NCI-H146 treated with DMSO at 0.1 percent for 48 hours (cell line): ENCODE measurements around the gene ERC1.
"Not testable (repeated sequence)": the region's sequence is repeated elsewhere in the genome, so short reads cannot be mapped to it uniquely, and the experiment has no call there.

ENCODE experiments used
- DNase-seq: peaks from one replicate; lab custom pipeline; 2025; ENCODE audit not compliant: unreplicated experiment; lab: John Stamatoyannopoulos, UW

Gene ERC1

DNA sequence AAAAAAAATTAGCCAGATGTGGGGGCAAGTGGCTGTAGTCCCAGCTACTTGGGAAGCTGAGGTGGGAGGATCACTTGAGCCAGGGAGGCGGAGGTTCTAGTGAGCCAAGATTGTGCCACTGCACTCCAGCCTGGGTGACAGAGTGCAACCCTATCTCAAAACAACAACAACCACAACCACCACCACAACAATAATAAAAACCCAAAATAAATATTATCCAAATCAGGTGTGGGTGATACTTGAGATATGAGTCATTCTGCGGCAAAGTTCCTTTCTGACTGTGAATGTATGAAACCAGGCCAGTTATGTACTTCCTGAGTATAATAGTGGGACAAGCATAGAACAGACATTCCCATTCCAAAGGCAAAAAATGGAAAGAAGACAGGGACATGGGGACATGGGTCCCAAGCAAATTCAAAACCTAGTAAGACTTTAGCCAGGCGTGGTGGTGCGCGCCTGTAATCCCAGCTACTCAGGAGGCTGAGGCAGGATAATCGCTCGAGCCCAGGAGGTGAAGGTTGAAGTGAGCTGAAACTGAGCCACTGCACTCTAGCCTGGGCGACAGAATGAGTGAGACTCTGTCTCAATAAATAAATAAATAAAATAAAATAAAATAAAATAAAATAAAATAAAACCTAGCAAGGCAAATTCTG lies 9.7 kb upstream of the ERC1 start:
- no peak for DNase-seq

DNA sequence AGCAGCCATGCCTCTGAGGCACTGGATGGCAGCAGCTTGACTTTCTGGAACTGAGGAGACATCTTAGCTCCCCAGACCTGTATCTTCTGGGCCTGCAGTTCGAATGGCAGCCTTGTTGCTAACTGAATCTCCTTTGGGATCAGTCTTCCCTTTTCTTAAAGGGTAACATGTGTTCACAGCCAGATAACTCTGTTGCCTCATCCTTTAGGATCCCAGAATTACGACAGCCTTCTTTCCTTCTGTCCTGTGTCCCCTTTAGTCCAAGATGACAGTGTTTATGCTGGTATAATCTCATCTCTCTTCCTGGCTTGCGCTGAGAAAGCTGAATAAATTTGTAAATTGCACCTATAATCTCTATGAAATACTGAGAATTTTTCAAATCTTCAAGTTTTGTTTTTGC lies 9.1 kb upstream of the ERC1 start:
- no peak for DNase-seq

DNA sequence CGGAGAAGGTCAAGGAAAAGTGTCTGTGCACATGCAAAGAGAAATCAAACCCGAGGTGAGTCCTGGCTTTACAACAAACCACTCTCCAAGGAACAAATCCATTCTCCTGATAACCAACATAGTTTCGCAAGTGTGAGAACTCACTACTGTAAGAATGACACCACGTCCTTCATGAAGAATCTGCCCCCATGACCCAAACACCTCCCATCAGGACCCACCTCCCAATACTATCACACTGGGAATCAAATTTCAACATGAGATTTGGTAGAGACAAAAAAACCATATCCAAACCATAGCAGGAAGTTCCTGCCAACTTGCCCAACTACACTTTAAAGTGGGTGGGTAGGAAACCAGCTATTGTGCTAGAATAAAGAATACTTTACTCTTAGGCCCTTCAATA lies 2.4 kb upstream of the ERC1 start:
- no peak for DNase-seq

DNA sequence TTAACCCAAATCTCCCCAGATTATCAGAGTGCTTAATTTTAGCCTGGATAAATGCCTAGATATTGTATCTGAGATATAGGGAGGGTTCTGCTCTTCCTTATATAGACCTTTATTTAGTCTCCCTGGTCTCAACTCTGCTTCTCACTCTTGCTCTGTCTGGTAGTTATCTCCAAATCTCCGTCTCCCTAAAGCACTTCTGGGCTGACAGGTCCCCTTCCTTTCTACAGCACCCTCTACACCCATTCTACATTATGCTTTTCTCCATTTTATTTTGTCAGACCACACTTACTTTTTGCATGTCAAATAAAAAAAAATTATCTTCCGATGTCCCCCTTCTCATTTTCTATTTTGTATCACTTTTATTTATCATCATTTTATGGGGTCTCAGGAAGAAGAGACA lies 2.0 kb upstream of the ERC1 start:
- no peak for DNase-seq

DNA sequence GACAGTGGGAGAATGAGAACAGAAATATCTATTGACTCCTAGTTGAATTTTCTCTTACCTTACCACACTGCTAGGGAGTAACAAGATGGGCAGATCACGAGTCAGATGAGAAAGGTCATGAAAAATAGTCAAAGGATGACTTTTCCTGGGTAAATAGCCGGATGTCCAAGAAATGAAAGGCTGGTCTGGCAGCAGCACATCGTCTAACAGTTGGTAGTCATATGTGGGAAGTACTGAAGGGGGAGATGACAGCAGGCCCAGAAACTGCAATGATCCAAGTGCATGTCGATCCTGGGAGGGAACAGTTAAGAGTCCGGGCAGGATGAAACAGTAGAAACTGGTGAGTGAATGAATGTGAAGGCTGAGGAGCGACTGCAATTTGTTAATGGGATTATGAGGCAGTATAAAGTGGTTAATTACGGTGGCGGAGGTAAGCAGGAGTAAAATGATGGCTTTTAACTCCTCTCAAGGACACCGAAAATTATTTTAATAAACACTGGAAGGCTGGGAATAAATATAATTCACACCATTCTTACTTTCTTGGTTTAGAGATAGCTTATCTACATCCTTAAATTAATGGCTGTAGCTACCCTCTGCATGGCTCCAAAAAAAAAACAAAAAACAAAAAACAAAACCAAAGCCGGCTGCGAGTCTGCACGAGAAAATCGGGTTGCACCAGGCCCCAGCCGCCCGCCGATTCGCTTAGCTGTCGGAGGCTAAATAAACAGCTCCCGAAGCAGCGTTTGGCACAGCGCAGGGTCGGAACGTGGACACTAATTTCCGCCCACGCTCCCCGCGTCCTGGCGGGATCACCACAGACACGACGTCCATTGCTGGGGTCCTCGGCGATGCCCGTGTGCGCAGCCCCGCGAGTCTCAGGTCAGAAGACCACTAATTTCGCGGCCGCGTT lies 1.0 kb upstream of the ERC1 start:
- DNase-seq: peak; percentile 66

DNA sequence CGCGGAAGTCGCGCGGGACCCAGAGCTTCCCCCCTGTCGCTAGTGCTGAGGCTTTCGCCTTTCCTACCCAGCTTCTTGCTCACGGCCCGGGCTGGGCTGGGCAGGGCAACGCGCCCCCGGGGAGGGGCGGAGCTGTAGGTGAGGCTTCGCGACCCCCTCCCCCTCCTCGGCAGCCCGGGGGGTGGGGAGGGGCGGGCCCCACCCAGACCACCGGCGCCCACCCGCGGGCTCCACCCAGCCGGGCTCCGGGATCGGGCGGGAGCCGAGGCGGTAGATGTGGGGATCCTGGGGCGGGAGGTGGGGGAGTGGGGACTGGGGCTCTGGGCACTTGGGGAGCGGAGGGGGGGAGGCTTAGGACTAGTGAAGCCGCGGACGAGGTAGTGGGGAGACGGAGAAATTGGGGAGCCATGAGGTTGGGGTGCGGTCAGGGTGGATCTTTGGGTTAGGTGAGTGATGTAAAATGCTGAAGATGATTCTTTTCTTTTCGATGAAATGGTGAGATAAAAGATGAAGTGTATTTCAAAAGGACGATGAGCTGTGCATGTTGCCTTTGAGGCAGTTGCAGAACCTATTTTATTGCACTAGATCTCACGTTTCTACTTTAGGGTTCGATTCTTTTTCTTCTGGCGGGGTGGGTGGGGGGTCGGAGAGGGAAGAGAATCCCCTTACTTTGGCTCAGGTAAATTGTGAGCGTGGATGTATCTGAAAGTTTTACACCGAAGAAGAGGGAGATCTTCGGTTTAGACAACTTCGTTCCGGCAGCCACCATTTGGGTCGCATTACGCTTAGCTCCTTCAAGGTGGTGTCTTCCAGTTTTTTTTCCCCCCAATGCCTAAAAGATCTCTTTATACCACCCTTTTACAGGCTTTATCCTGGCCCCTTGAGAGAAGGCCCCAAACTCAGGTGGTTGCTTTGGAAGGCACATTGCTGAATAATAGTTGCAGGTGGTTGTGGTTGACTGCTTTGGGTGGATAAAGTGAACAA lies 619 bp downstream of the ERC1 start:
- peak; percentile 75 for DNase-seq

DNA sequence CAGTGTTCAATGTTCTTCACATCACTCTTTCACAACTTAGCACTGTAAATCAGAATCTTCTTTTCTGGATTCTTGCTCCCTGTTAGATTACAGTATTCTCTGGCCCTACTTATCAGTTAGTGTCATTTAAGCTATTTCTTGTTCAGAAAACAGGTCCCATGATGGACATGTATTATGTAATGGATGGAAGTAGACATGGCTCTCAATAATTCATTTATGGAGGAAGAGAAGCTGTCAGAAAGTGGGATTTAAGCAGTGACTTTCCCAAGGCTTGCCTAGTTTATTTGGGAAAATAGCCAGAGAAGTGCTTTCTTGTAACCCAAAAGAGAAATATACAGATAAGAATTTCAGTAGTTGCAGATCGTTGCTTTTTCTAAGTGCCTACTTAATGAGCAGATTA lies 1.6 kb downstream of the ERC1 start:
- DNase-seq: no peak

DNA sequence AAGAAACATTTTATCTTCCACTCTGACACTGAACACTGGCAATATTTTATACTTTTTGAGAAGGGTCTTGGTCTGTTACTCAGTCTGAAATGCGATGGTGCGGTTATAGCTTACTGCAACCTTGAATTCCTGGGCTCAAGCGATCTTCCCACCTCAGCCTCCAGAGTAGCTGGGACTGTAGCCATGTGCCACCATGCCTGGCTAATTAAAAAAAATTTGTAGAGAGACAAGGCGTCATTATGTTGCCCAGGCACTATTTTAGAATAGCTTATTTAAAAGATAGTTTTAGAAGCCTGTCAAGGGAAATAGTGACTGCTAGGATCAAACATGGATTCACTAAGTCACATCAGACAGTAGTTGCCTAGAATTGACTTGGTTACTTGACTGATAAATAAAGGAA lies 5.9 kb downstream of the ERC1 start:
- no peak for DNase-seq

DNA sequence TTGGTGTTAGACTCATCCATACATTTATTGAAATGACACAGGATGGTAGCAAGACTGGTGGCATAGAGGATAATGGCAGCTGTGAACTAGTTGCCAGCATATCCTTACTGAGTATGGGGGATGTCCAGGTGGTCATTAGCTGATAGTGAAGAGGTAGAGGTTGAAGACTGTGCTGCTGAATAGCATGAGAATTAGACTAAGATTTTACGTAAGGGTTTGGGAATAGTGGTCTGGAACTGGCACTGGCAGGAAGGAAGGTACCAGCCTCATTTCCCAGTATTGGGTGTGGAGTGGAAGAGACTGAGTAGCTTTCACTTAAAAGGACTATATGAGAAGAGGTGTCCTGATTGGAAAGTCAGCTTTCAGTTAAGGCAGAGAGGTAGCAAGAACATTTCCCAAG lies 6.5 kb downstream of the ERC1 start:
- DNase-seq: no peak

DNA sequence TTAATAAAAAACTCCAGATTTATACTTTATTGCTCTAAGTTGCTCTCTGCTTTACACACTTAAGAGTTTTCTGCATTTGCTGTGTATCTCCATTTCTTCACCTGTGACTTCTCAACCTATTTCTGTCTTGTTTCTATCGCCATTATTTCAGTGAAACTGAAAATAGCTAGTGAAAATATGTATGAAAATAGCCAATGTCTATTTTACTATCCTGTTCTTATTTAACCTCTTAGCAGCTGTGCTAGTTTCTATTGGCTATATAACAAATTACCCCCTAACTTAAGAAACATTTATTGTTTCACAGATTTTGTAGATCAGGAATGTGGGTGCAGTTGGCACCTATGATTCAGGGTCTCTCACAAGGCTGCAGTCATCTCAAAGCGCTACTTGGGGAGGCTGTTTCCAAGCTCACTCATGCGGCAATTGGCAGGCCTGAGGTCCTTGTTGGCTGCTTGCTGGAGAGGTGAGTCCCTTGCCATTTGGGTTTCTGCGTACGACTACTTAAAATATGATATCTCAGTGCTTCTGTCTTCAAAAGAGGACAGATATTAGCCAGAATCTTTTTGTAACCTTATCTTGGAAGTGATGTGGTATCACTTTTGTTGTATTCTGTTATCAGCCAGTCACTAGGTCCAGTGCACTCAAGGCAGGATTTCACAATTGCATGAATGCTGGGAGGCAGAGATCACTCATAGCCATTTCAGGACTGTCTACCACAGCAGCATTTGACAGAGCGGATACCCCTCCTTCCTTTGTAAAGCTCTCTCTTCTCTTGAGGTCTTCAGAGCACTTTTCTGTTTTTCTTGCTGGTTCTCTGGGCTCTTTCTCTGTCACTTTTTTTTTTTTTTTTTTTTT lies 7.2 kb downstream of the ERC1 start:
- no peak for DNase-seq

DNA sequence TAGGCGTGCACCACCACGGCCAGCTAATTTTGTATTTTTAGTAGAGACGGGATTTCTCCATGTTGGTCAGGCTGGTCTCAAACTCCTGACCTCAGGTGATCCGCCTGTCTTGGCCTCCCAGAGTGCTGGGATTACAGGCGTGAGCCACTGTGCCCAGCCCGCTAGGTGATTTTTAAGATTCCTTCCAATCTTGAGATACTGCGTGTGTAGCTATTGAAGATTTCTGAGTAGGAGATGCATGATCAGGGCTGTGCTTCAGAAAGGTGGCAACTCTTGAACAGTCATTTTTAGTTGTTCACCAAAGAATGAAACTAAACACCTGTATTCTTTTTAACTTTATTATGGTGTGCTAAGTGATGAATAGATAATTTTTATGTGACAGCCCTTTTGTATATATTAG lies 8.7 kb downstream of the ERC1 start:
- not testable (repeated sequence) for DNase-seq

DNA sequence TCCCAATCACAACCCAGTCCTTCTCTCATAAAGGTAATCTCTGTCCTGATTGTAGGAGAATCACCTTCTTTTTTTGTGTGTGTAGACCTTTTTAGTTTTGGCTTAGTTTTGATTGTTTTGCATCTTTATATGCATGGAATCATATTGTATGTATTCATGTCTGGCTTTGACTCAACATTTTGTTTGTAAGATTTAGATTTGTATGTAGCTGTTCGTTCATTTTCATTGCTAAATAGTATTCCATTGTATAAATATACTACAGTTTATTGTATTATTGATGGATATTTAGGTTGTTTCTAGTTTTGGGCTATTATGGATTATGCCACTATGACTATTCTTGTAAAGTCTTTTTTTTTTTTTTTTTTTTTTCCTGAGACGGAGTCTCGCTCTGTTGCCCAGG lies 10.5 kb downstream of the ERC1 start:
- DNase-seq: no peak

DNA sequence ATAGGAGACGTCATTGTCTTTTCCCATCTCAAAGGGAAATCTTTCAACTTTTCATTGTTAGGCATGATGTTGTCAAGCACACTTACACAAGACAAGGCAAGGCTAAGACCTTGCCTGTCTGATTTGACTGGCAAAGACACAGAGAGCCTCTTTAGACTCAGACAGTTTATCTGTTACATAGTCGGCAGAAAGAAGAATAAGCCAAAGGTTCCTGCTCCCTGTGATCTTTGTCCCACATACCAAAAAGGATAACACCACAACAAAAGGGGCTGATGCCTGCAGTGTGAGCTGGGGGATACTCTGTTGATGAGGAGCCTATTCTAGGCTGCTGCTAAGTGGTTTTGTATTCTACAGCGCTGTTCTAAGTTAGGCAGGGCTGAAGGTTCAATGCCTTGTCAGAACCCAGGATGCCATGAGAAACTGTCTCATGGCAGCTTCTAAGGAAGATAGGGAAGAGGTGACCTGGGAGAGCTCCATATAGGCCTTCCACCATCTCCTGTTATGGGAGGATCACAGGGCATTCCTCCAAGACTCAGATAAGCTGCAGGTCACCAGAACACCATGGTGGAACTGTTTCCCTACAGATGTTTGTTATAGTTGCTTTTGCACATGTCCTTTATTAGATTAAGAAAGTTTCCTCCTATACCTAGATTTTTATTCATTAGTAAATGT lies 12.7 kb downstream of the ERC1 start:
- no peak for DNase-seq

DNA sequence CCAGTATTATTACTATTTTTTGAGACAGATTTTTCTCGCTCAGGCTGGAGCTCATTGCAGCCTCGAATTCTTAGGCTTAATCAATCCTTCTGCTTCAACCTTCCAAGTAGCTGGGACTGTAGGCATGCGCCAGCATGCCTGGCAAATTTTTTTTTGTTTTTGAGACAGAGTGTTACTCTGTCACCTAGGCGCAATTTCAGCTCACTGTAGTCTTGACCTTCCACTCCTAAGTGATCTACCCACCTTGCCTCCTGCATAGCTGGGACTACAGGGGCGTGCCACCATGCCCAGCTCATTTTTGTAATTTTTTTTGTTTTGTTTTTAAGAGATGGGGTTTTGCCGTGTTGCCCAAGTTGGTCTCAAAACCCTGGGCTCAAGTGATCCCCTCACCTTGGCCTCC lies 15.2 kb downstream of the ERC1 start:
- DNase-seq: no peak

DNA sequence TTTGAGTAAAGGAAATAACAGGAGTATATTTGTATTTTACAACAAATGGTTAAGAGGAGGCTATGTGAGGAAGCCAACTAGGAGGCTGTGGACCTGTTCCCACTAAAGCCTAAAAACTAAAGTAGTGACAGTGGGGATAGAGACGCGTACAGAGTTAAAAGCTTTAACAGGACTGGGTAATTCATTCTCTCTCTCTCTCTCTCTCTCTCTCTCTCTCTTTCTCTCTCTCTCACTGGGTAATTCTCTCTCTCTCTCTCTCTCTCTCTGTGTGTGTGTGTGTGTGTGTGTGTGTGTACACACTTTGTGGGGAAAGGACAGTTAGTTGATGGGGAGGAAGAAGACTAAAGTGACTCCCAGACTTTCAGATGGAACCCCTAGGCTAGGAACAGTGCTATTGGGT lies 16.3 kb downstream of the ERC1 start:
- no peak for DNase-seq

DNA sequence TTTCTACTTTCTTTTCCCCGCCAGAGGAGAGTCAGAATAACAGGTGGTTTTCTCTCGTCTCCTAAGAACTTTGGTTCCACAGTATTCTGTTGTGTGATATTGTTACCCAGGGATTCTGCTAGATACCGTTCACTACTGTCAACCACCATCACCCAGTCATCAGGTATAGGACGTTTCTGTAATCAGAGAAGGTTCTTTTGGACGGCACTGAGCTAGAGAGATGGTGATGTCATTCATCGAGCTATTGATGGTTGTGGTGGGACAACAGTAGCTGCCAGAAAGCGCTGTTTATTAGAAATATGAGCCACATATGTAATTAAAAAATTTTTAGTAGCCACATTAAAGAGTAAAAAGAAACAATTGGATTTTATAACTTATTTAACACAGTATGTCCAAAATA lies 17.0 kb downstream of the ERC1 start:
- DNase-seq: no peak

DNA sequence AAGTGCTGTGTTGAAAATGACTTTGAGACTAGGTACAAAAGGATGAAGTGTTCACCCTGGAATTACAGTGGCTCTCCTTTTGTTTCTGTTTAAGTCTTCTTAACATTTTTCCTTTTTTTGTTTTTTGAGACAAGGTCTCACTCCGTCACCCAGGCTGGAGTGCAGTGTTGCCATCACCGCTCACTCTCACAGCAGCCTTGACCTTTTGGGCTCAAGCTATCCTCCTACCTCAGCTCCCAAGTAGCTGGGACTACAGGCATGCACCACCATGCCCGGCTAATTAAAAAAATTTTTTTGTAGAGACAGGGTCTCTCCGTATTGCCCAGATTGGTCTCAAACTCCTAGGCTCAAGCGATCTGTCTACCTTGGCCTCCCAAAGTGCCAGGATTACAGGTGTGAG lies 20.1 kb downstream of the ERC1 start:
- DNase-seq: no peak

DNA sequence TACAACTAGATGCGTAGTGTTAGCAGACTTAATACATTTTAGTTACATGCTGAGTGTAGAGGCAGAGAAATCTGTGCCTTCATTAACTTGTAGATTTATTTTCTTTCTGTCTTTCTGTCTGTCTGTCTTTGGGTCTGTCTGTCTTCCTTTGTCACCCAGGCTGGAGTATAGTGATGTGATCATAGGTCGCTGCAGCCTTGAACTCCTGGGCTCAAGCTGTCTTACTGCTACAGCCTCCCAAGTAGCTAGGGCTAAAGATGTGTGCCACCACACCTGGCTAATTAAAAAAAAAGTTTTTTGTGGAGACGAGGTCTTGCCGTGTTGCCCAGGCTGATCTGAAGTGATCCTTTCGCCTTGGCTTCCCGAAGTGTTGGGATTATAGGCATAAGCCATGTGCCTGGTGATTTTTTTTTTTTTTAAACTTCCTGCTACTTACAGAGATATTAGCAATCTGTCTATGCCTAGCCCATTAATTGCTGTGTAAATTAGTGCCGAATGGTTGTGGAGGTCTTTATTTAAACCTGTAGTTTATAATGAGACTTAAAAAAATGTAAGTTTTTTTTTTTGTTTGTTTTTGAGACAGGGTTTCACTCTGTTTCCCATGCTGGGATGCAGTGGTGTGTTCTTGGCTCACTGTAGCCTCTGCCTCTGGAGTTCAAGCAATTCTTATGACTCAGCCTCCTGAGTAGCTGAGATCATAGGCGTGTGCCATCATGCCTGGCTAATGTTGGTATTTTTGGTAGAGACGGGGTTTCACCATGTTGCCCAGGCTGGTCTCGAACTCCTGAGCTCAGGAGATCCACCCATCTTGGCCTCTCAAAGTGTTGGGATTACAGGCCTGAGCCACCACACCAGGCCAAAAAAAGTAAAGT lies 22.8 kb downstream of the ERC1 start:
- DNase-seq: no peak

DNA sequence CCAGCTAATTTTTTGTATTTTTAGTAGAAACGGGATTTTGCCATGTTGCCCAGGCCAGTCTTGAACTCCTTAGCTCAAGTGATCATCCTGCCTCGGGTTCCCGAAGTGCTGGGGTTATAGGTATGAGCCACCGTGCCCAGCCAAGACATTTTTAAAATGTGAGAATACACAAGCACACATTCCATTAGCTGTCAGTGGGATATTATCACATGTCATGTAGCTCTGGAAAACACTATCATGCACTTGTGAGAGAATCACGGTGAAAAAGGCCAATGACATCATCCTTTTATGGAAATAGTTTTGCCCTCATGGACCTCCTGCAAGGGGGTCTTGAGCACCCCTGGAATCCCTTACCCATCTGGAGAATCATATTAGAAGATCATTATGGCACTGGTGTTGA lies 28.3 kb downstream of the ERC1 start:
- DNase-seq: no peak
